ENCODE measurements around the gene EFTUD2.

EFTUD2 gene

DNA sequence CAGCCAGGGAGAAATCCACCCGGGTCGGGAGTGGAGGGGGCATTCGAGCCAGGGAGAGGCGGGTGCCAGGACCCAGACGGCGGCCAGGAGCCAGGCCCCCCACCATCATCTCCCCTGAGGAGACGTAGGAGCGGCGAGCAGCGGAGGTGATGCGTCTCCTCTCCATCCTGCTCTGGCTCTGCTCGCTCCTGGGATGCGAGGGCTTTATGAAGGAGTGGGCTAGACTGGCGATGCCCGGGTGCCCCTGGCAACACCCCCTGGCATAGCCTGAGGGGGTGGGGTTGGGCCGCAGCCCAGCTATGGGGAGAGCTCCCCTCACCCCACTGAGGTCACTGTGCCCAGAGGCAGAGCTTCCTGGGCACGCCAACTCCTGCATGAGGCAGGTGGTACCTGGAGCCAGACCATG lies 16.1 kb upstream of the EFTUD2 start, which contains the start of gene GFAP:
Gene GFAP, minus strand, starts transcription at position 180 of the 406 bp plus-strand sequence. Its CDS starts 14 bp downstream, at position 166.
- H3K4me3 ChIP-seq (ENCODE audit: low read depth, low read length), result no peak within 1 kb of the TSS
- TF ChIP-seq, protein P1, sequence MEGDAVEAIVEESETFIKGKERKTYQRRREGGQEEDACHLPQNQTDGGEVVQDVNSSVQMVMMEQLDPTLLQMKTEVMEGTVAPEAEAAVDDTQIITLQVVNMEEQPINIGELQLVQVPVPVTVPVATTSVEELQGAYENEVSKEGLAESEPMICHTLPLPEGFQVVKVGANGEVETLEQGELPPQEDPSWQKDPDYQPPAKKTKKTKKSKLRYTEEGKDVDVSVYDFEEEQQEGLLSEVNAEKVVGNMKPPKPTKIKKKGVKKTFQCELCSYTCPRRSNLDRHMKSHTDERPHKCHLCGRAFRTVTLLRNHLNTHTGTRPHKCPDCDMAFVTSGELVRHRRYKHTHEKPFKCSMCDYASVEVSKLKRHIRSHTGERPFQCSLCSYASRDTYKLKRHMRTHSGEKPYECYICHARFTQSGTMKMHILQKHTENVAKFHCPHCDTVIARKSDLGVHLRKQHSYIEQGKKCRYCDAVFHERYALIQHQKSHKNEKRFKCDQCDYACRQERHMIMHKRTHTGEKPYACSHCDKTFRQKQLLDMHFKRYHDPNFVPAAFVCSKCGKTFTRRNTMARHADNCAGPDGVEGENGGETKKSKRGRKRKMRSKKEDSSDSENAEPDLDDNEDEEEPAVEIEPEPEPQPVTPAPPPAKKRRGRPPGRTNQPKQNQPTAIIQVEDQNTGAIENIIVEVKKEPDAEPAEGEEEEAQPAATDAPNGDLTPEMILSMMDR (conservative IDR thresholded peaks at IDR 0.05; ENCODE audit: low read depth, low read length), result no peak
- no peak for DNase-seq (ENCODE audit: low read depth)

DNA sequence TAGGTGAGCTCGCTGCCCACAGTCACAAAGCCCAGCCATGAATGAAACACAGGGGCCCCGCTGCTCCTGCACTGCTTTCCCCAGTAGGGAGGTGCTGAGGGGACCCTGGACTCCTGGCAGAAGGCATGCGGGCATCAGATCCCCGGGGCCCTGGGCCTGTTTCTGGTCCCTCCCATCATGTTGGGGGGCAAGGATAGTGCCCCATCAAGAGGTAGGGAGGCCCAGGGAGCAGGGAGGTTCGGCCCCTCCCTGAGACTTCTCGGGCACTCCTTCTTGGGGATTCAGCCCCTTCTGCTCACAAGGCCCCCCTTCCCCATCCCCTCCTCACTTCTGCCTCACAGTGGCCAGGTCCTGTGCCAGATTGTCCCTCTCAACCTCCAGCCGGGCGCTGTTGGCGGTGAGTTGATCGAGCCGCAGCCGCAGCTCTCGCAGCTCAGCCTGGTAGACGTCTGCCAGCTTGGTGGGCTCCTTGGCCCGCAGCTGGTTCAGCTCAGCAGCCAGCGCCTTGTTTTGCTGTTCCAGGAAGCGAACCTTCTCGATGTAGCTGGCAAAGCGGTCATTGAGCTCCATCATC lies 15.5 kb upstream of the EFTUD2 start:
- no peak overlapping the region for H3K4me3 ChIP-seq (ENCODE audit: low read depth, low read length)
- no peak for DNase-seq (ENCODE audit: low read depth)
- TF ChIP-seq, protein P1 (conservative IDR thresholded peaks at IDR 0.05; ENCODE audit: low read depth, low read length), result no peak

GRCh38 chr17:44914148-44914547 lies 14.9 kb upstream of the EFTUD2 start:
- TF ChIP-seq, protein P1 (conservative IDR thresholded peaks at IDR 0.05; ENCODE audit: low read depth, low read length), result no peak
- no peak for DNase-seq (ENCODE audit: low read depth)
- H3K4me3 ChIP-seq (ENCODE audit: low read depth, low read length), result no peak overlapping the region

- TF ChIP-seq, protein P1 (conservative IDR thresholded peaks at IDR 0.05; ENCODE audit: low read depth, low read length), result no peak
- DNase-seq (ENCODE audit: low read depth), result no peak
- no peak overlapping the region for H3K4me3 ChIP-seq (ENCODE audit: low read depth, low read length)
These were observed 14.4 kb upstream of the EFTUD2 start for GRCh38 chr17:44913676-44914075.

DNA sequence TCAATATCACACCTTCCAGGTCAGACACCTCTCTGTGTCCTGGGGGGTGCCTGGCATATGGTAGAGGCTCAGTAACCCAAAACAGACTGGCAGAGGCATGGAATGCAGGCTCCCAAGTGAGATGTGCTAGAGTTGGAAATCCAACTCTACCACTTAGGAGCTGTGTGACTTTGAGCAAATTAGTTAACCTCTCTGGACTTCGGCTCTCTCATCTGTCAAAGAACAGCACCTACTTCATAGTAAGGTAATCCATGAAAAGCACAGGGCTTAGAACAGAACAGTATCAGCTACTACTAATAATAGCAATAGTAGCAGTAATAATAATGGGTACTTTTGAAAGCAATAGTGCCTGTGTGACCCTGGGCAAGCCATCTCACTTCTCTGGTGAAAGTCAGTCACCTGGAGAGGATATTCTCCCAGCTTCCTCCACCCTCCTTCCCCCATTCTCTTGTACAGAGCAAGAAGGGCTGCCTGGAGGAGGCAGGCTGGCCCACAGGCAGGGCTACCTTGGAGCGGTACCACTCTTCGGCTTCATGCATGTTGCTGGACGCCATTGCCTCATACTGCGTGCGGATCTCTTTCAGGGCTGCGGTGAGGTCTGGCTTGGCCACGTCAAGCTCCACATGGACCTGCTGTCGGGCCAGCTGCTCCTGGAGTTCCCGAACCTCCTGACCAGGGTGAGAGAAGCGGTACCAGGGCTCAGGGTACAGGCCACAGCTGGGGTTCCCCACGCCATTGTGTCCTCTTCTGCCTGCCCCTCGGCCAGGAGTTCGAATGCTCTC lies 13.7 kb upstream of the EFTUD2 start:
- TF ChIP-seq, protein P1 (conservative IDR thresholded peaks at IDR 0.05; ENCODE audit: low read depth, low read length), result no peak
- H3K4me3 ChIP-seq (ENCODE audit: low read depth, low read length), result no peak overlapping the region
- no peak for DNase-seq (ENCODE audit: low read depth)

GRCh38 chr17:44911133-44912001 lies 12.1 kb upstream of the EFTUD2 start:
- peak; percentile 60 for DNase-seq (ENCODE audit: low read depth)
- TF ChIP-seq, protein P1 (conservative IDR thresholded peaks at IDR 0.05; ENCODE audit: low read depth, low read length), result peak; percentile 67
- H3K4me3 ChIP-seq (ENCODE audit: low read depth, low read length), result peak overlapping the region; percentile 24

Measured in choroid plexus epithelial cell (primary cell).